ENCODE measurements around the gene TREML4. TPM values are rescaled to one million over a fixed set of nuclear protein-coding genes. Genes with fewer than 3 reads are reported as not detected.

TREML4 gene
- total and polyA plus RNA-seq, 2 of the 8 experiments (the other 6 are each of a cell fraction or from before 2014, with no cell fraction given) = not detected

- TF ChIP-seq TAF7 (optimal IDR thresholded peaks at IDR 0.05; ENCODE audit: borderline replicate concordance, low read depth, low read length) = no peak
Measured at GRCh38 chr6:41191569-41191968, 36.6 kb upstream of the TREML4 start (continued).
